Neural crest cell (in vitro differentiated cells): ENCODE results near the gene TEX14. TPM values are rescaled to one million over a fixed set of nuclear protein-coding genes. Genes with fewer than 3 reads are reported as not detected.

Experiments
- DNase-seq: peaks from one replicate; pipeline ENCODE4 v3.0.0; 2021; ENCODE audit warnings: low read depth, mixed read lengths, low spot score
- H3K27ac Mint-ChIP-seq: one replicate; pipeline ENCODE4 v1.8.0; 2021; ENCODE audit warnings: mild to moderate bottlenecking, mixed read lengths; ENCODE audit not compliant: unreplicated experiment
- H3K27me3 Mint-ChIP-seq: 2 replicates; pipeline ENCODE4 v1.8.0; 2021; ENCODE audit warnings: low read depth, mild to moderate bottlenecking, mixed read lengths
- H3K36me3 Mint-ChIP-seq: 2 replicates; pipeline ENCODE4 v1.8.0; 2021; ENCODE audit warnings: low read depth, mild to moderate bottlenecking, mixed read lengths
- H3K4me1 Mint-ChIP-seq: 2 replicates; pipeline ENCODE4 v1.8.0; 2021; ENCODE audit warnings: mixed read lengths
- H3K4me3 Mint-ChIP-seq: one replicate; pipeline ENCODE4 v1.8.0; 2021; ENCODE audit warnings: mild to moderate bottlenecking, mixed read lengths
- H3K9me3 Mint-ChIP-seq: 2 replicates; pipeline ENCODE4 v1.8.0; 2021; ENCODE audit warnings: mixed read lengths
- CTCF ChIP-seq: fragments of 200-600 bp; sonication (generic); conservative IDR thresholded peaks from 2 replicates; pipeline ENCODE4 v1.5.0; 2021; ENCODE audit warnings: antibody characterized with exemption, mild to moderate bottlenecking
- total RNA-seq: library from RNA; stranded (reverse); gene quantifications from 2 replicates; pipeline ENCODE4 v1.2.1, GENCODE V29; 2021

TEX14 gene
- total RNA-seq, 1 donor from 2014 or later, result 0.21 TPM

DNA sequence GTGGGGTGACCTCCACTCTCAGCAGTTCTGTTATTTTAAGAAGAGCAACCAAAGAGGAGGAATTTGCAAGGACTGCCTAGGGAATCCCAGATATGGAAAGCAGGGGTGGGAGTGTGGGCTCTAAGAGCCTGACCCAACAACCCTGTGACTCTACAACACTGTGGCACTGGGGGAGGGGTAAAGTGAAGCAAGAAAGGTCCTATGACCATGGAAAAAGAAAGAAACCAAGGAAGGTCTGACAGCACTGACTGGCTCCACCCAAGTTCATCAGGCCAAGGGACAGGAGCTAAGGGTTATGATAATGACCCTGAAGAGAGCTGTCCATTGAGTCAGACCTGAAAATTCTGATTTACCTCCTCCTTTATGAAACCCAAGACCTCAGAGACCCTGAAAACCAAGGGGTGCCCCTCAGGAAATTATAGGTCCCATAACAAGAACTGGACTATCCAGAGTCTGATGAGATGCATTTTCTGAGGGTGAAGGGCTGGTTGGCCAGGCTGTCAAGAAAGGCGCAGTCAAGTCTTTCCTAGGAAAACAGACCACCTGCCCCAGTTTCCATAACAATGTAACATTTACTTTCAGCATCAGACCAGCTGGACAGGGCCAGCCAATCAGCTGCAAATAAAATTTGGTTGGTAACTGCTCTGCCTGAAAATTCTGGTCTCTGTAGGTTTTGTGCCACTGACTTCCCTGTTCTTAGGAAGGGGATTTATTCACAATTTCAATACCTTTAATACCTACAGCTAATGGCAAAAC, 123.6 kb downstream of the TEX14 start:
- Mint-ChIP-seq H3K4me1 (no peaks in the 10 kb centered on the region), H3K4me3 (no peak overlapping the region), H3K27me3 (peaks cover 27% of the 10 kb centered on the region), H3K9me3 (no peaks in the 10 kb centered on the region), H3K27ac (no peak overlapping the region), H3K36me3 (no peaks in the 10 kb centered on the region)
- TF ChIP-seq CTCF, result no peak
- no peak for DNase-seq

GRCh38 chr17:58565389-58566311, 126.2 kb downstream of the TEX14 start:
- TF ChIP-seq CTCF, result no peak
- DNase-seq, result no peak
- Mint-ChIP-seq H3K4me3 (no peak overlapping the region), H3K4me1 (no peaks in the 10 kb centered on the region), H3K9me3 (no peaks in the 10 kb centered on the region), H3K36me3 (no peaks in the 10 kb centered on the region), H3K27me3 (peaks cover 27% of the 10 kb centered on the region), H3K27ac (no peak overlapping the region)

- DNase-seq, result no peak
- Mint-ChIP-seq H3K27ac (no peak overlapping the region), H3K4me3 (no peak overlapping the region), H3K27me3 (peaks cover 30% of the 10 kb centered on the region), H3K9me3 (no peaks in the 10 kb centered on the region), H3K36me3 (no peaks in the 10 kb centered on the region), H3K4me1 (no peaks in the 10 kb centered on the region)
- TF ChIP-seq CTCF, result no peak
Measured at GRCh38 chr17:58564971-58565370, 126.9 kb downstream of the TEX14 start.

GRCh38 chr17:58564243-58564642, 127.6 kb downstream of the TEX14 start:
- H3K36me3 Mint-ChIP-seq, result no peaks in the 10 kb centered on the region
- no peak for TF ChIP-seq CTCF
- no peaks in the 10 kb centered on the region for H3K9me3 Mint-ChIP-seq
- no peak overlapping the region for H3K4me3 Mint-ChIP-seq
- peaks cover 32% of the 10 kb centered on the region for H3K27me3 Mint-ChIP-seq
- H3K4me1 Mint-ChIP-seq, result no peaks in the 10 kb centered on the region
- no peak for DNase-seq
- H3K27ac Mint-ChIP-seq, result no peak overlapping the region

DNA sequence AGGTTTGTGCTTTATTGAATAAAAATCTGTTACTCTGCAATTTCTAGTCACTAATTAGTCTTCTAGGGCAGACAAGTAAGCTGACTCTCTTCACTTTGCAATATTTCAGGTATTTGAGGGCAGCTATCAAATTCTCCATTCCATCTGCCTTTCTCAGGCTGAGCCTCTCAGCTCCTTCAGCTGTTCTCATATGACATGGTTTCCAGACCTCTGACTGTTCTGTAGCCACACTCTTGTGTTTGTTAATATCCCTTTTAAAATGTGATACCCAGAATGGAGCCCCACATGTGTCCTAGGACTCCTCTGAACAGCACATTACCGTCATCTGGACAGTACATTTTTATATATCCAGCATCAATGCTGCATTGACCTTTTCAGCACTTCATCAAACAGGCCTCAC, 131.3 kb downstream of the TEX14 start:
- no peak for TF ChIP-seq CTCF
- no peaks in the 10 kb centered on the region for H3K9me3 Mint-ChIP-seq
- no peaks in the 10 kb centered on the region for H3K36me3 Mint-ChIP-seq
- peaks cover 5% of the 10 kb centered on the region for H3K4me1 Mint-ChIP-seq
- no peak overlapping the region for H3K27ac Mint-ChIP-seq
- no peak overlapping the region for H3K4me3 Mint-ChIP-seq
- peaks cover 16% of the 10 kb centered on the region for H3K27me3 Mint-ChIP-seq
- DNase-seq, result no peak
